Activated naive CD4-positive, alpha-beta T cell treated with anti-CD3 and anti-CD28 coated beads for 36 hours (primary cell): ENCODE data around the gene MEIOB. TPM values are rescaled to one million over a fixed set of nuclear protein-coding genes. Genes with fewer than 3 reads are reported as not detected.
"Not testable (repeated sequence)": the region's sequence is repeated elsewhere in the genome, so short reads cannot be mapped to it uniquely, and the experiment has no call there.

ENCODE experiments used
- CTCF ChIA-PET: fragments of 350-600 bp; sonication (Branson Sonifier 250); formaldehyde crosslinking; loops from one replicate; lab custom pipeline; 2021; ENCODE audit warnings: antibody characterized with exemption; lab: Charles Lee
- DNase-seq: peaks from one replicate; pipeline ENCODE4 v3.0.0-alpha.2; 2020
- H3K27ac Mint-ChIP-seq: one replicate; pipeline ENCODE4 v1.8.0; 2021; ENCODE audit warnings: mild to moderate bottlenecking, mixed read lengths
- H3K27me3 Mint-ChIP-seq: one replicate; pipeline ENCODE4 v1.8.0; 2021; ENCODE audit warnings: low read depth, mixed read lengths
- H3K36me3 Mint-ChIP-seq: one replicate; pipeline ENCODE4 v1.8.0; 2021; ENCODE audit warnings: low read depth, mixed read lengths
- H3K4me1 Mint-ChIP-seq: one replicate; pipeline ENCODE4 v1.8.0; 2021; ENCODE audit warnings: low read depth, mixed read lengths
- H3K4me3 Mint-ChIP-seq: one replicate; pipeline ENCODE4 v1.8.0; 2021; ENCODE audit warnings: mild to moderate bottlenecking, moderate library complexity, mixed read lengths
- H3K9me3 Mint-ChIP-seq: one replicate; pipeline ENCODE4 v1.8.0; 2021; ENCODE audit warnings: mixed read lengths
- intact Hi-C: fragments of 100-400 bp; cut with micrococcal nuclease; formaldehyde crosslinking; loops from one replicate; pipeline ENCODE4 v1.15.1; 2023
- total RNA-seq, 2 experiments: library from RNA; stranded (reverse); gene quantifications; one replicate each; pipeline ENCODE4 v1.2.3, GENCODE V29; 2021

Gene MEIOB
- total RNA-seq, 2 experiments from 2014 or later: 0.52 to 0.76 TPM

- Mint-ChIP-seq H3K9me3 (no peaks in the 10 kb centered on the region), H3K36me3 (peaks cover 6% of the 10 kb centered on the region), H3K27ac (no peak overlapping the region), H3K4me1 (peaks cover 10% of the 10 kb centered on the region), H3K27me3 (no peaks in the 10 kb centered on the region), H3K4me3 (no peak overlapping the region)
- CTCF ChIA-PET: interaction anchor here (3.4 kb wide), 1 partner anchor 119 kb away, joined by 14 read pairs; no protein-coding TSS in a partner anchor
- no peak for DNase-seq
- intact Hi-C loops: no loop called here
Observed at GRCh38 chr16:1810106-1810505, 61.9 kb downstream of the MEIOB start.

- no peaks in the 10 kb centered on the region for H3K27me3 Mint-ChIP-seq
- H3K36me3 Mint-ChIP-seq: peaks cover 6% of the 10 kb centered on the region
- H3K9me3 Mint-ChIP-seq: no peaks in the 10 kb centered on the region
- no peak for DNase-seq
- intact Hi-C loops: no loop called here
- no peak overlapping the region for H3K4me3 Mint-ChIP-seq
- CTCF ChIA-PET: no interaction called here
- peaks cover 10% of the 10 kb centered on the region for H3K4me1 Mint-ChIP-seq
- H3K27ac Mint-ChIP-seq: no peak overlapping the region
Observed at GRCh38 chr16:1809281-1809801, 62.6 kb downstream of the MEIOB start.

- H3K9me3 Mint-ChIP-seq: no peaks in the 10 kb centered on the region
- CTCF ChIA-PET: no interaction called here
- DNase-seq: no peak
- peaks cover 6% of the 10 kb centered on the region for H3K36me3 Mint-ChIP-seq
- intact Hi-C loops: no loop called here
- H3K27me3 Mint-ChIP-seq: no peaks in the 10 kb centered on the region
- H3K27ac Mint-ChIP-seq: no peak overlapping the region
- no peak overlapping the region for H3K4me3 Mint-ChIP-seq
- H3K4me1 Mint-ChIP-seq: peaks cover 10% of the 10 kb centered on the region
Observed at GRCh38 chr16:1808691-1809090, 63.3 kb downstream of the MEIOB start.

GRCh38 chr16:1807626-1808025 is 64.3 kb downstream of the MEIOB start:
- CTCF ChIA-PET: interaction anchor here (1.3 kb wide), 1 partner anchor 25 kb away, joined by 4 read pairs; the partner anchor contains the start of genes NUBP2 and SPSB3
- DNase-seq: no peak
- no peaks in the 10 kb centered on the region for H3K27me3 Mint-ChIP-seq
- peaks cover 6% of the 10 kb centered on the region for H3K36me3 Mint-ChIP-seq
- no peak overlapping the region for H3K4me3 Mint-ChIP-seq
- no peak overlapping the region for H3K27ac Mint-ChIP-seq
- peaks cover 4% of the 10 kb centered on the region for H3K4me1 Mint-ChIP-seq
- H3K9me3 Mint-ChIP-seq: no peaks in the 10 kb centered on the region
- intact Hi-C loops: no loop called here

- Mint-ChIP-seq H3K9me3 (peaks cover 18% of the 10 kb centered on the region), H3K4me3 (no peak overlapping the region), H3K4me1 (no peaks in the 10 kb centered on the region), H3K27ac (no peak overlapping the region), H3K36me3 (peaks cover 6% of the 10 kb centered on the region), H3K27me3 (no peaks in the 10 kb centered on the region)
- intact Hi-C loops: no loop called here
- CTCF ChIA-PET: interaction anchor here (1.2 kb wide), 1 partner anchor 10 kb away, joined by 4 read pairs; no protein-coding TSS in a partner anchor
- DNase-seq: no peak
Observed at GRCh38 chr16:1800701-1801100, 71.3 kb downstream of the MEIOB start.

GRCh38 chr16:1799263-1799662 is 72.7 kb downstream of the MEIOB start:
- DNase-seq, intact Hi-C loops, CTCF ChIA-PET, H3K36me3 Mint-ChIP-seq, H3K4me3 Mint-ChIP-seq, H3K27ac Mint-ChIP-seq, H3K27me3 Mint-ChIP-seq, H3K4me1 Mint-ChIP-seq: not testable (repeated sequence)
- H3K9me3 Mint-ChIP-seq: peaks cover 18% of the 10 kb centered on the region

GRCh38 chr16:1794908-1795666 is 76.9 kb downstream of the MEIOB start:
- DNase-seq: no peak
- H3K4me3 Mint-ChIP-seq: no peak overlapping the region
- no peaks in the 10 kb centered on the region for H3K27me3 Mint-ChIP-seq
- peaks cover 6% of the 10 kb centered on the region for H3K36me3 Mint-ChIP-seq
- peaks cover 18% of the 10 kb centered on the region for H3K9me3 Mint-ChIP-seq
- no peaks in the 10 kb centered on the region for H3K4me1 Mint-ChIP-seq
- intact Hi-C loops: no loop called here
- H3K27ac Mint-ChIP-seq: no peak overlapping the region
- CTCF ChIA-PET: no interaction called here

GRCh38 chr16:1794221-1794871 is 77.6 kb downstream of the MEIOB start:
- Mint-ChIP-seq H3K27ac (no peak overlapping the region), H3K4me3 (no peak overlapping the region), H3K36me3 (peaks cover 4% of the 10 kb centered on the region), H3K27me3 (no peaks in the 10 kb centered on the region), H3K9me3 (peaks cover 16% of the 10 kb centered on the region), H3K4me1 (no peaks in the 10 kb centered on the region)
- intact Hi-C loops: no loop called here
- CTCF ChIA-PET: no interaction called here
- no peak for DNase-seq

GRCh38 chr16:1793578-1794220 is 78.3 kb downstream of the MEIOB start, which contains the start of gene IGFALS:
Gene IGFALS, minus strand, starts transcription at chr16:1793705. Its CDS starts 53 bp downstream, at chr16:1793652.
- H3K4me1 Mint-ChIP-seq: no peaks in the 10 kb centered on the region
- peaks cover 10% of the 10 kb centered on the region for H3K9me3 Mint-ChIP-seq
- H3K36me3 Mint-ChIP-seq: peaks cover 3% of the 10 kb centered on the region
- no peaks in the 10 kb centered on the region for H3K27me3 Mint-ChIP-seq
- DNase-seq: no peak
- CTCF ChIA-PET: interaction anchor here (1.1 kb wide), 1 partner anchor 135 kb away, joined by 3 read pairs; no protein-coding TSS in a partner anchor
- H3K27ac Mint-ChIP-seq: no peak within 1 kb of the TSS
- intact Hi-C loops: no loop called here
- H3K4me3 Mint-ChIP-seq: no peak within 1 kb of the TSS

GRCh38 chr16:1792836-1793577 is 79.0 kb downstream of the MEIOB start:
- no peak for DNase-seq
- intact Hi-C loops: no loop called here
- Mint-ChIP-seq H3K36me3 (peaks cover 3% of the 10 kb centered on the region), H3K27me3 (no peaks in the 10 kb centered on the region), H3K4me1 (no peaks in the 10 kb centered on the region), H3K27ac (no peak overlapping the region), H3K9me3 (peaks cover 8% of the 10 kb centered on the region), H3K4me3 (no peak overlapping the region)
- CTCF ChIA-PET: interaction anchor here (1.1 kb wide), 1 partner anchor 136 kb away, joined by 3 read pairs; no protein-coding TSS in a partner anchor

- no peak for DNase-seq
- intact Hi-C loops: no loop called here
- no peak overlapping the region for H3K4me3 Mint-ChIP-seq
- CTCF ChIA-PET: interaction anchor here (1.1 kb wide), 1 partner anchor 137 kb away, joined by 3 read pairs; no protein-coding TSS in a partner anchor
- H3K27ac Mint-ChIP-seq: no peak overlapping the region
- peaks cover 1% of the 10 kb centered on the region for H3K36me3 Mint-ChIP-seq
- no peaks in the 10 kb centered on the region for H3K27me3 Mint-ChIP-seq
- no peaks in the 10 kb centered on the region for H3K4me1 Mint-ChIP-seq
- H3K9me3 Mint-ChIP-seq: peaks cover 2% of the 10 kb centered on the region
Observed at GRCh38 chr16:1791943-1792812, 79.8 kb downstream of the MEIOB start.
